ENCODE results near the gene LPGAT1.
"Not testable (repeated sequence)": the region's sequence is repeated elsewhere in the genome, so short reads cannot be mapped to it uniquely, and the experiment has no call there.

The LPGAT1 gene

DNA sequence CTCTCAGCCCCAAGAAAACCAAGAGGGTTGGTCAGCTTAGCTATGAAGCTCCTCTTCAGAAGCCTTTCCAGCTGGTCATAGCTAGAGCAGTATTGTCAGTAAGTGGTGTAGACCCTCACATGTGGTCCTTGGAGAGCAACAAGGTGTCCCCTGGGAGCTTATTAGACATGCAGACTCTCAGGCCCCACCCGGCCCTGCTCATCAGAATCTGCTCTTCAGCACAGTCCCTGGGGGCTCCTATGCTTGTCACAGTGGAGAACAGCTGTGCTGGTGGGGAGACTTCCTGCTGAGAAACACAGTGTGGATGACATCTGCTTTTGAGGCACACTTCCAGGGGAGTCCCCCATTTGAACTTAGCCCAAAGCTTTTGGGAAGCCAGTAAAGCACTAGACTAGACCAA lies 133.2 kb downstream of the LPGAT1 start:
- TF ChIP-seq, protein P1, sequence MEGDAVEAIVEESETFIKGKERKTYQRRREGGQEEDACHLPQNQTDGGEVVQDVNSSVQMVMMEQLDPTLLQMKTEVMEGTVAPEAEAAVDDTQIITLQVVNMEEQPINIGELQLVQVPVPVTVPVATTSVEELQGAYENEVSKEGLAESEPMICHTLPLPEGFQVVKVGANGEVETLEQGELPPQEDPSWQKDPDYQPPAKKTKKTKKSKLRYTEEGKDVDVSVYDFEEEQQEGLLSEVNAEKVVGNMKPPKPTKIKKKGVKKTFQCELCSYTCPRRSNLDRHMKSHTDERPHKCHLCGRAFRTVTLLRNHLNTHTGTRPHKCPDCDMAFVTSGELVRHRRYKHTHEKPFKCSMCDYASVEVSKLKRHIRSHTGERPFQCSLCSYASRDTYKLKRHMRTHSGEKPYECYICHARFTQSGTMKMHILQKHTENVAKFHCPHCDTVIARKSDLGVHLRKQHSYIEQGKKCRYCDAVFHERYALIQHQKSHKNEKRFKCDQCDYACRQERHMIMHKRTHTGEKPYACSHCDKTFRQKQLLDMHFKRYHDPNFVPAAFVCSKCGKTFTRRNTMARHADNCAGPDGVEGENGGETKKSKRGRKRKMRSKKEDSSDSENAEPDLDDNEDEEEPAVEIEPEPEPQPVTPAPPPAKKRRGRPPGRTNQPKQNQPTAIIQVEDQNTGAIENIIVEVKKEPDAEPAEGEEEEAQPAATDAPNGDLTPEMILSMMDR (IDR thresholded peaks at IDR 0.05; ENCODE audit: insufficient read depth, low read depth, low read length, missing control alignments), result no peak
- H3K4me3 ChIP-seq (ENCODE audit: low read length), result no peak overlapping the region
- DNase-seq (ENCODE audit: low read depth), result no peak

DNA sequence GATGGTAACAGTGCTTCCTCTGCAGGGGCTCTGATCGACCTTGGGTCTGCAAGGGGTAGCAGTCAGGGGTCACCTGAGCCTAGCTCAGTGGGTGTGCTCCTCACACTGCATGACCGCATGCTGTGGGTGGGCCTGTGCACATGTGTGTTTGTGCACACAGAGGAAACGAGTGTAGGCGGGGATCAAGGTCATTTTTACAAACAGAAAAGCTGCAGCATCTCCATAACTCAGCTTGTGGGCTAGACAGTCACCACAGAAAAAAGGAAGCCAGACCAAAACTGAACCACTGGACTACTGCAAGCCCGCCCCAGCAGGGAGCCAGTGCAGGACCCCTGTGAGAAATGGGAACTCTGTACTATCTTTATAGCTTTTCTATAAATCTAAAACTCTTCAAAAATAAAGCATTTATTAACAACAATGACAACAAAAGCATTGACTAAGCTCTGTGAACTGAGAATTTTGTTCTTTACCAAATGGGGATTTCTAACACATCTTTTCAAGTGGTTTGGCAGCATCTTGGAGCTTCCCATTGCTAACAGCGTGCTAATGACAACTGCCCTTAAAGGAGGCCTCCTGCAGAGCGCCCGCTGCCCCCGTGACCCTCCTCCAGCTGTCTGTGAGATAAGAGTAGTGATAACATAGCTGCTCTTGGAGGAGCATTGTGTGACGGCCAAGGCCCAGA lies 135.3 kb downstream of the LPGAT1 start:
- DNase-seq (ENCODE audit: low read depth), result no peak
- TF ChIP-seq, protein P1 (IDR thresholded peaks at IDR 0.05; ENCODE audit: insufficient read depth, low read depth, low read length, missing control alignments), result no peak
- H3K4me3 ChIP-seq (ENCODE audit: low read length), result no peak overlapping the region

DNA sequence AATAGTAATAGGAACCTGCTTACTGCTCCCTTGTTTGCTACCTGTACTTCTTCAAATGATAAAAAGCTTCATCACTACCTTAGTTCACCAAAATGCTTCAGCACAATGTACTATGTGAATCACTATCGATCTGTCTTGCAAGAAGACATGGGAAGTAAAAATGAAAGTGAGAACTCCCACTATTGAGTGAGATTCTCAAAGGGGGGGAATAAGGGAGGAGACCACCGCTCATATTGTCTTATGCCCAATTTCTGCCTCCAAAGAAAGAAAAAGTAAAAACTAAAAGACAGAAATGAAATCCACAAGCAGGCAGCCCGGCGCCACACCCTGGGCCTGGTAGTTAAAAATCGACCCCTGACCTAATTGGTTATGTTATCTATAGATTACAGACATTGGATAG lies 136.7 kb downstream of the LPGAT1 start:
- not testable (repeated sequence) for DNase-seq (ENCODE audit: low read depth); H3K4me3 ChIP-seq (ENCODE audit: low read length)
